Thoracic aorta (tissue), 2 donors: ENCODE results near the gene BCL11B. TPM values are rescaled to one million over a fixed set of nuclear protein-coding genes. Genes with fewer than 3 reads are reported as not detected.

ENCODE experiments used
- ATAC-seq: fragments of 150-250 bp; one replicate; pipeline ENCODE4 v1.8.0; 2017; ENCODE audit warnings: low read depth; ENCODE audit not compliant: insufficient number of reproducible peaks, low FRiP score
- DNase-seq: peaks from one replicate; pipeline ENCODE4 v3.0.0-alpha.2; 2020; ENCODE audit warnings: low spot score
- H3K27ac ChIP-seq, 2 donors: fragments of 200-600 bp; sonication (generic); 1 replicate in 1 of 2; 2 replicates in 1 of 2; pipeline ENCODE4 v1.5.1; 2016; ENCODE audit warnings: mild to moderate bottlenecking in 2 of 2, moderate library complexity in 2 of 2
- H3K27me3 ChIP-seq: fragments of 200-600 bp; sonication (generic); replicated peaks from 2 replicates; pipeline ENCODE4 v1.6.0; 2016; ENCODE audit warnings: mild to moderate bottlenecking; ENCODE audit not compliant: insufficient read depth
- H3K36me3 ChIP-seq: fragments of 200-600 bp; sonication (generic); one replicate; pipeline ENCODE4 v1.5.1; 2016
- H3K4me1 ChIP-seq, 2 donors: fragments of 200-600 bp; sonication (generic); 1 replicate in 1 of 2; 2 replicates in 1 of 2; pipeline versions ENCODE4 v1.5.1 to v1.6.0; 2016; ENCODE audit warnings: low read depth in 2 of 2, mild to moderate bottlenecking in 1 of 2; ENCODE audit not compliant: control insufficient read depth in 1 of 2
- H3K4me3 ChIP-seq: fragments of 200-600 bp; sonication (generic); 2 replicates; pipeline ENCODE4 v1.5.1; 2016; ENCODE audit warnings: mild to moderate bottlenecking
- H3K9me3 ChIP-seq: fragments of 200-600 bp; sonication (generic); 2 replicates; pipeline ENCODE4 v1.5.1; 2016
- total RNA-seq, 2 donors: library from RNA; depleted of rRNA; stranded (reverse); fragments of >200 nt; gene quantifications; one replicate each; pipeline versions ENCODE4 v1.1.0 to v1.2.3, GENCODE V29; 2016
- TF ChIP-seq, protein P1 (sequence below): fragments of 200-600 bp; sonication (generic); IDR thresholded peaks from one replicate; pipeline ENCODE4 v1.5.1; 2019; ENCODE audit warnings: antibody characterized with exemption

The BCL11B gene
- total RNA-seq, 2 donors from 2014 or later: 0.92 to 6.2 TPM

- H3K27ac ChIP-seq: no peak overlapping the region
Observed at GRCh38 chr14:99181241-99181640, 90.8 kb downstream of the BCL11B start.

DNA sequence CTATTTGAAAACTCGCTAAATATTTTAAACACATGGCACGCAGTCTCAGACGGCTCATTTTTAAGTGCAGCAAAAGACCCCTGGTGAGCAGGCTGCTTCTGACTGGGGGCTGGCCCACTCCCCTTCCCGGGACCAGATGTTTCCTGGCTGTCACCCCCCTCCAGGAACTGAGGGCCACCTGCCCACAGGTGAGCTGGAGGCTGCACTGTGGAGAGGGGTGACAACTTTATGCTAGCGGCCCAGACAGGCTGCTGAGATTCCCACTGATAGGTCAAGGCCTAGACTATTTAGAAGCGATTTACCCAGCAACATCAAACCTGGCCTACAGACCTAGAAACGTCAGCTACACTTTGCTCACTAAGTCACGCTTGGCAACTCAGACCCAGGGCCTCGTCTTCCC, 92.1 kb downstream of the BCL11B start:
- Histone ChIP-seq H3K9me3 (no peaks in the 10 kb centered on the region), H3K36me3 (no peaks in the 10 kb centered on the region), H3K4me3 (no peak overlapping the region), H3K4me1 (peaks cover 0 to 3% of the 10 kb centered on the region in 2 donors), H3K27ac (no peak overlapping the region), H3K27me3 (no peaks in the 10 kb centered on the region)
- DNase-seq: no peak
- ATAC-seq: no peak
- TF ChIP-seq, protein P1, sequence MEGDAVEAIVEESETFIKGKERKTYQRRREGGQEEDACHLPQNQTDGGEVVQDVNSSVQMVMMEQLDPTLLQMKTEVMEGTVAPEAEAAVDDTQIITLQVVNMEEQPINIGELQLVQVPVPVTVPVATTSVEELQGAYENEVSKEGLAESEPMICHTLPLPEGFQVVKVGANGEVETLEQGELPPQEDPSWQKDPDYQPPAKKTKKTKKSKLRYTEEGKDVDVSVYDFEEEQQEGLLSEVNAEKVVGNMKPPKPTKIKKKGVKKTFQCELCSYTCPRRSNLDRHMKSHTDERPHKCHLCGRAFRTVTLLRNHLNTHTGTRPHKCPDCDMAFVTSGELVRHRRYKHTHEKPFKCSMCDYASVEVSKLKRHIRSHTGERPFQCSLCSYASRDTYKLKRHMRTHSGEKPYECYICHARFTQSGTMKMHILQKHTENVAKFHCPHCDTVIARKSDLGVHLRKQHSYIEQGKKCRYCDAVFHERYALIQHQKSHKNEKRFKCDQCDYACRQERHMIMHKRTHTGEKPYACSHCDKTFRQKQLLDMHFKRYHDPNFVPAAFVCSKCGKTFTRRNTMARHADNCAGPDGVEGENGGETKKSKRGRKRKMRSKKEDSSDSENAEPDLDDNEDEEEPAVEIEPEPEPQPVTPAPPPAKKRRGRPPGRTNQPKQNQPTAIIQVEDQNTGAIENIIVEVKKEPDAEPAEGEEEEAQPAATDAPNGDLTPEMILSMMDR: no peak

More at GRCh38 chr14:99181241-99181640, 90.8 kb downstream of the BCL11B start:
- TF ChIP-seq, protein P1: no peak
- no peak overlapping the region for H3K4me3 ChIP-seq
- ATAC-seq (no peak), DNase-seq (no peak)
- peaks cover 0 to 3% of the 10 kb centered on the region in 2 donors for H3K4me1 ChIP-seq
- no peaks in the 10 kb centered on the region for H3K36me3 ChIP-seq
- H3K27me3 ChIP-seq: no peaks in the 10 kb centered on the region
- no peaks in the 10 kb centered on the region for H3K9me3 ChIP-seq

DNA sequence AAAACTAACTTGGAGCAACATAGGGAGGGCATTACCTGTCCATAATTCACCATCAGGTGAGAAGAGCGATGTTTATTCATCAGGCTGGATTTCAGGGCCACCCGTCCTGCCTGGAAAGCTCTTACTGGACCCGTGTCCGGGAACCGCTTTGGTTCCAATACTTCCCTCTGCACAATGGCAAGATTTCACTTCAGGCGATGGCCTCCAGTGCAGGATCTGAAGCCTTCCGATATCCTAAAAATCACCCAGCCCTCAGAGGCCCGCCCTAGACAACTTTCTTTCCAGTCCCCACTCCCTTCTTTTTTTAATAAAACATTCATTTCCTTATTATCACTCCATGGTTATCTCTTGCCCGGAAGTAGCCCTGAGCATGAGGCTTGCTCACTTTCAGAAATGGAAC, 92.5 kb downstream of the BCL11B start:
- DNase-seq (no peak), ATAC-seq (no peak)
- H3K4me1 ChIP-seq: peaks cover 0 to 3% of the 10 kb centered on the region in 2 donors
- no peaks in the 10 kb centered on the region for H3K36me3 ChIP-seq
- TF ChIP-seq, protein P1: no peak
- no peak overlapping the region for H3K27ac ChIP-seq
- no peaks in the 10 kb centered on the region for H3K27me3 ChIP-seq
- H3K4me3 ChIP-seq: no peak overlapping the region
- no peaks in the 10 kb centered on the region for H3K9me3 ChIP-seq

DNA sequence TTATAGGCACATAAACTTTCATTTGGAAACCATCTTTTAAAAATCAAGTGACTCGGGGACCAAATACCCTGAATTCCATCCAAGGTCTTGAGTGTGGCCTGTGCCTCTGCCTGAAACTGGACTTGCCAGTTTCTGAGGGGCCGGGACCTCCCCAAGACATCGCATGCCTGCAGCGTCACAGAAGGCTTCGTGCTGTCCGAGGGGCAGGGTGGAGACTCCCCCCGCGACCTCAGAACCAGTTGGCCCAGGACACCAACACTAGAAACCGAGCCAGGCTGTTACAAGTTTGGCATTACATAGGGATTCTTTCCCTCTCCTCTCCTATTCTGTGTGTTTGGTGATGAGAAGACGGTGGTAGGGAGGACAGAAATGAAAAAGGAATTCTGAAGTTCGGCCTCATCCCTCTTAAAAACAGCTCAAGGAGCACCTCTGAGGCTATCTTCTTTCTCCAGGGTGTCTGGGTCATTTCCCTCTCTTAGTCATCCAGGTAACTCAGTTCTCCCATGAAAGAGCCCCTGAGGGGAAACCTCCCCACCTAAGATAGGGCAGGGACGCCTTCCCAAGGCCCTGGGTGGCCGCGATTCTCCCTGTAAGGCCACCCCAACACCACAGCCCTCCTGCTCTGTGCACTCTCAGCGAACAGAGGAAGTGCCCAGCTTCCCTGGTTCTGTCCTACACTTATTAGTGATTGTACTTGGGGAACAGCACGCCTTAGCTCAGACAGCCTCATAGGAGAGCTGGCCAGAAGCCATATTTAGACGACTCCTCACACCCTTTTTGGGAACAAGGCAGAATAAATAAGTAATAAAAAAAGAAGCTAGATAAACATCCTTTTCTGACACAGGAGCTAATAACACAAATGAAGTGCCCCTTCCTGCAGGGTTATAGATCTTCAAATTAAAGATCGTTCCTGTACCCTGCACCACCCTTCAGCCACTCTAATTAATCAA, 93.8 kb downstream of the BCL11B start:
- H3K4me1 ChIP-seq: peaks cover 0 to 3% of the 10 kb centered on the region in 2 donors
- no peaks in the 10 kb centered on the region for H3K9me3 ChIP-seq
- no peaks in the 10 kb centered on the region for H3K27me3 ChIP-seq
- no peak overlapping the region for H3K27ac ChIP-seq
- DNase-seq: no peak
- TF ChIP-seq, protein P1: no peak
- H3K36me3 ChIP-seq: no peaks in the 10 kb centered on the region
- no peak for ATAC-seq
- H3K4me3 ChIP-seq: no peak overlapping the region

DNA sequence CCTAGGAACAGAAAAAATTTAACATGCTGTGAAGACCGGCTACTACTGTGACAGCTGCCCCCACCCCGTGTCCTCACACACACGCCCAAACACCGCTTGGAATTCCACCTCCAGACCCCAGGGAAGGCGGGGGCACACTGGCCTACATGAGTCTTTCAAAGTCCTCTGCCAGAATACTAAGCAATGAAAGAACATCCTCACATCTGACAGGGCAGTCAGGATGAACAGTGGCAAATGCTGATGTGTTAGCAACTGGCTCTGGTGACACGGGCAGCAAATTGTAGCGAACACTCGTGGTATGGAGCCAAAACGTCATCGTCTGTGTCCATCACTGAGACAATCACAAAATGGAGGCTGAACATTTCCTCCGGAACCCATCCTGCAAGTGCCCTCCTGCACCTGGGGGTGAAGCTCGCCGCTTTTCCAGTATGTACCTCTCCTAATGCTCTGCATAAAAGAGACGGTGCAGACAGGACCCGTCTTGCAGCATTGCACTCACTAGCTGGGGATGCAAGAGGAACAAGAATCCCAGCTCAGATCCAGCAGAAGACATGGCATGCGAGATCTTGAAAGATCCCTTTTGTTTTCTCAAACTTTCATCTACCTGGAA, 94.8 kb downstream of the BCL11B start:
- no peak for DNase-seq
- Histone ChIP-seq H3K36me3 (no peaks in the 10 kb centered on the region), H3K4me3 (no peak overlapping the region), H3K27me3 (no peaks in the 10 kb centered on the region), H3K9me3 (no peaks in the 10 kb centered on the region), H3K4me1 (peaks cover 0 to 3% of the 10 kb centered on the region in 2 donors), H3K27ac (no peak overlapping the region)
- TF ChIP-seq, protein P1: no peak
- ATAC-seq: no peak
